NCI-H1105 treated with DMSO at 0.1 percent for 48 hours (cell line): ENCODE measurements around the gene ZNF26.
A peak's percentile ranks its signal among the peaks of the same experiment; 100 is the strongest.
"Not testable (repeated sequence)": the region's sequence is repeated elsewhere in the genome, so short reads cannot be mapped to it uniquely, and the experiment has no call there.

Source experiments
- DNase-seq: peaks from one replicate; lab custom pipeline; 2025; lab: John Stamatoyannopoulos, UW

The ZNF26 gene

DNA sequence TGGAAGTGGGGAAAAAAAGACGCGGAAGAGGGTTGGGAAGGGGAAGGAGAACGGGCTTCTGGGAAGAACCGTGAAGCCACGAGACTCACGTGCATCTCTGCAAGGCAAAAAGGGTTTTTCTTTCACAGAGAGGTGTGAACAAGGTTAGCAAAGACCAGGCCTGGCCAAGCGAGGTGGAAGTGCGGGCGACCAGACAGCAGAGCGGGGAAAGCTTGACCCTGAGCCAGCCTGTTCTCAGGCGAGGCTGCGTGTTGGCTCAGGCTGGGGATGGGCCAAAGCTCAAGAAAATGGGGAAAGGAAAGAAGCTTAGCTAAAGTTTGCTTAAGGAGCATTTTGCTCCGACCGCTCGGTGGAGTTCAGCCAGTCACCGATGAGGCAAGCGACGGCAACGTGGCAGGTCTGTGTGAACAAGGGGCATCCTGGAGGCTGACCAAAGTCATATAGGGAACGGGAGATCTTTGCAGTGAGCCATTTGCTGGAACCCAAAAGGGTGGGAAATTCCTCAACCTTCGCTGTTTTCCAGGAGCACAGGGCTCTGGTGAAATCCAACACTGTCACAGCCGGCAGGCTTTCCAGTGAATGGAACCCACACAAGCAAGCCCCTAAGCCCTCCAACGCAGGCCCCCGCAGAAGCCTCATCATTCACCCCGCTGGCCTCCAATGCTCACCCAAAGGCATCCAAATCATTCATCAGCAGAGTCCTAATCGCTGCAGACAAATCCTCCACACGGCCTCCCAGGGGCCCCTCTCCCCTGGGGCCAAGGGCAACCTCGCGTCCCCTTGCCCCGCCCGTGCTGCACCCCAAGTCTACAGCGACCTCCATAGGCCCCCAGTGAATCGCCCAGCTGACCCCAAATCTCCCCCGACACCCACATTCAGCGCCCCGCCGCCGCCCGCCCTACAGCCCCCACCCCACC is 30.8 kb upstream of the ZNF26 start:
- DNase-seq, result no peak

DNA sequence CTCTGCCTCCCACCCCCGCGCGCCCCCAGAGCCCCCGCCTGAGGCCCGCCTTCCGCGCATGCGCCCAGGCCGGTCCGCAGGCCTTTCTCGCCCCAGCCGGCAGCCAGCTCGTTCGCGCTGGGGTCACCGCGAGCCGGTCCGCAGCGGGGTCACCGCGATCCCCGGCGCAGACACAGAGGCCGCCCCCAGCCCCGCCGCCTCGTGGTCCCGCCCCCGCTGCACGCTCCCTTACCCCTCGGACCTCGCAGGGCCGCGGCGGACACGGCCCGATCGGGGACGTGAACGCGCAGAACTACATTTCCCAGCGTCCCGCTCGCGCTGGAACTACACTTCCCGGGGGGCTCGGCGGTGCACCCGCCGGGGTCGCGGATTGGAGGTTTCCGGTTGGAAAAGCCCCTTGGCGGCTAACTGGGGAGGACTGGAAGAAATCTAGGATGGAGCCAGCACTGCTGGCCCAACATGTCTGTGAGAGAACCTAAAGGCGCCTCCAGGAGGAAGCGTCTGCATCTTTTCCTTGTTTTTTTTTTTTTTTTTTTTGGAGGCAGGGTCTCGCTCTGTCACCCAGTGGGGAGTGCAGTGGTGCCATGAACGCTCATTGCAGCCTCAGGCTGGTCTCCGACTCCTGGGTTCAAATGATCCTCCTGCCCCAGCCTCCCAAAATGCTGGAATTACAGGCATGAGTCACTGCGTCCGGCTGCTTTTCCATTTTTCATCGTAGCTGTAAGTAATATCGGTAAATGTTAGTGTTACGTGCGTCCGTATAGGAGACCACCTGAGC is 30.0 kb upstream of the ZNF26 start, which contains the start of gene ZNF605:
Gene ZNF605, minus strand, starts transcription at position 296 of the 778 bp plus-strand sequence. CDS start 10,671 bp downstream, outside the sequence.
- peak; percentile 51 for DNase-seq

GRCh38 chr12:132961790-132962189 is 24.4 kb upstream of the ZNF26 start:
- not testable (repeated sequence) for DNase-seq

GRCh38 chr12:132963947-132964346 is 22.2 kb upstream of the ZNF26 start:
- not testable (repeated sequence) for DNase-seq

GRCh38 chr12:132965796-132966195 is 20.4 kb upstream of the ZNF26 start:
- no peak for DNase-seq

- no peak for DNase-seq
Measured at GRCh38 chr12:132966676-132967415, 19.3 kb upstream of the ZNF26 start.

DNA sequence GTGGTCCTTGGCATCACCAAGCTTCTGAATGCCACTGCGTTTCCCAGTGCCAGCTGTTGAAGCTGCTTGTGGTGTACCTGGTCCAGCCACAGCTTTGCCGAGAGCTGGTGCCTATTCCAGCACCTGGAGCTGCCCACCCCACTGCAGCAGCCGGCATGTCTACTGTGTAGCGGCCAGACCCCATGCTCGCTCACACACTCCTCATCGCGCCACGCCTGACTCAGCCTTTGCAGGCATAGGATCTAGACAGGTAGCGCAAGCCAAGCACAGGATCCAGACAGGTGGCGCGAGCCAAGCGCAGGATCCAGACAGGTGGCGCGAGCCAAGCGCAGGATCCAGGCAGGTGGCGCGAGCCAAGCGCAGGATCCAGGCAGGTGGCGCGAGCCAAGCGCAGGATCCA is 18.4 kb upstream of the ZNF26 start:
- no peak for DNase-seq

DNA sequence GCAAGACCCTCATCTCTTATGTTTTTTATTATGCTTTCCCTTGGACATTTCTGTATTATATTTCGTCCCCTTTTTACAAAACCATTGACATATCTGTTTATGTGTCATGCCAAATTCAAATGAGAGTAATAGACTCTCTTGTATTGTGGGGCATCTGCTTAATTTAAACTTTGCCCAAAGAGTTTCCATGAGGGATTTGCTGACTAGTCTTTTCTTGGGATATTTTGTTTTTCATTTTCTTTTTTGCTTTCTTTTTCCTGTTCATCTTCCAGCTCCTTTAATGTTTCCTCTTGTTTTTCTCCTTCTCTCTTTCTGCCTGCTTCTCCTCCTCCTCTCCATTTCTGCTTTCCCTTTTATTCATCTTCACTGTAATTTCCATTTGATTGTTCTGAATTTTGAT is 13.8 kb upstream of the ZNF26 start:
- no peak for DNase-seq

GRCh38 chr12:132976870-132977269 is 9.3 kb upstream of the ZNF26 start:
- DNase-seq, result not testable (repeated sequence)

GRCh38 chr12:132986885-132987225 is 688 bp downstream of the ZNF26 start:
- DNase-seq, result no peak

- no peak for DNase-seq
Measured at GRCh38 chr12:132998741-132999140, 12.6 kb downstream of the ZNF26 start.

DNA sequence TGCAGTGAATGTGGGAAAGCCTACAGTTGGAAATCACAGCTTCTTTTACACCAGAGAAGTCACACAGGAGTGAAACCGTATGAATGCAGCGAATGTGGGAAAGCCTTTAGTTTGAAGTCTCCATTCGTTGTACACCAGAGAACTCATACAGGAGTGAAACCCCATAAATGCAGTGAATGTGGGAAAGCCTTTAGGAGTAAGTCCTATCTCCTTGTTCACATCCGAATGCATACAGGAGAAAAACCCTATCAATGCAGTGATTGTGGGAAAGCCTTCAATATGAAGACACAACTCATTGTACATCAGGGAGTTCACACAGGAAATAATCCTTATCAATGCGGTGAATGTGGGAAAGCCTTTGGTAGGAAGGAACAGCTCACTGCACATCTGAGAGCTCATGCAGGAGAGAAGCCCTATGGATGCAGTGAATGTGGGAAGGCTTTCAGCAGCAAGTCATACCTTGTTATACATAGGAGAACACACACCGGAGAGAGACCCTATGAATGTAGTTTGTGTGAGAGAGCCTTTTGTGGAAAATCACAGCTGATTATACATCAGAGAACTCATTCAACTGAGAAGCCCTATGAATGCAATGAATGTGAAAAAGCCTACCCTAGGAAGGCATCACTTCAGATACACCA is 24.6 kb downstream of the ZNF26 start:
- no peak for DNase-seq

GRCh38 chr12:133023566-133023965 is 37.4 kb downstream of the ZNF26 start:
- no peak for DNase-seq

DNA sequence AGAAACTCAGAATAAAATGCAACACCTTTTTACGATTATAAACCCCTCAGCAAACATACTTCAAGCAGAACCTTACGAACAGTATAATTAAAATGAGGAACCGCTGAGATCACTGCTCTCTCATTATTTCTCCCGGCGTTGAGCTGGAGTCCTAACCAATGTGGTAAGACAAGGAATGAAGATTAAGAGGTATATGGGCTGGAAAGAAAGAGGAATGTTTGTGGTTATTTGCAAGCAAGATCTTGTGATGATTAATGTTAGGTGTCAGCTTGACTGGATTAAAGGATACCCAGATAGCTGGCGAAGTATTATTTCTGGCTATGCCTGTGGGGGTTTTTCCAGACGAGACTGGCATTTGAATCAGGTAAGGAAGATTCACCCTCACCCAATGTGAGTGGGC is 40.8 kb downstream of the ZNF26 start:
- no peak for DNase-seq

DNA sequence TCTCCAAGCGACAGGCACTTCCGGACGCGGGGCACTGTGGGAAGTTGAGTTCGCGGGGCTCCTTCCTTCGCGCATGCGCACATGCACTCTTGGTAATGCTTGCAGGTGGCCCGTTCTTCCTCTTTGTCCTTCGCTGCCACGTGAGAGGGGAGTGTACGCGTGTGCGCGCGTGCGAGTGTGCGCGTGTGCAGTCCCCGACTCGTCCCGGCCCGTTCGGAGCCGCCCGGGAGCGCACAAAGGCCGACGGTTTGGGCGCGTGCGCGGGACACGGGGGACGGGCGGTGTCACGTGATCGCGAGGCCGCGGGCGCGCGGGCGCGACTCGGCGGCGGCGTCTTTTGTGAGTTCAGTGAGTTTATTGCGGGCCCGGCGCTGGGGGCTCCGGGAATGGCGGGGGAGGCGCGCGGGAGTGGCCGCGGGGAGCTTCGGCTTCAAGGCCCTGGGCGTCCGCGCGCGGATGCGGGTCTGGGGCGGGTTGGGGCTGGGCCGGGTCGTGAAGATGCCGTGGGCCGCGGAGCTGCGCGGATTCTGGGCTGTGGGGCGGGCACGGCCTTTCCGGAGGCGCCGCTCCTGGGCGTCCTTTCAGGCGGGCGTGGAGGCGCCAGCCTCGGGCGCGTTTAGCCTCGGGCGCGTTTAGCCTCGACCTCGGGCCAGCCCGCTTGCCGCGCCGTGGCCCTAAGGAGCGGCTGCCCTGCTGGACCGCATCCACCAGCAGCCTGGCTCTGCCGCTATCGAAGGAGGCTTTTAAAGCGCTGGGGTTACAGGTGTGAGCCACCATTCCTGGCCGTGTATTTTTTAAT is 51.2 kb downstream of the ZNF26 start, which contains the start of gene ZNF84:
Gene ZNF84, plus strand, starts transcription at position 303 of the 799 bp plus-strand sequence. CDS start 3,959 bp downstream, outside the sequence.
- DNase-seq, result peak; percentile 97

DNA sequence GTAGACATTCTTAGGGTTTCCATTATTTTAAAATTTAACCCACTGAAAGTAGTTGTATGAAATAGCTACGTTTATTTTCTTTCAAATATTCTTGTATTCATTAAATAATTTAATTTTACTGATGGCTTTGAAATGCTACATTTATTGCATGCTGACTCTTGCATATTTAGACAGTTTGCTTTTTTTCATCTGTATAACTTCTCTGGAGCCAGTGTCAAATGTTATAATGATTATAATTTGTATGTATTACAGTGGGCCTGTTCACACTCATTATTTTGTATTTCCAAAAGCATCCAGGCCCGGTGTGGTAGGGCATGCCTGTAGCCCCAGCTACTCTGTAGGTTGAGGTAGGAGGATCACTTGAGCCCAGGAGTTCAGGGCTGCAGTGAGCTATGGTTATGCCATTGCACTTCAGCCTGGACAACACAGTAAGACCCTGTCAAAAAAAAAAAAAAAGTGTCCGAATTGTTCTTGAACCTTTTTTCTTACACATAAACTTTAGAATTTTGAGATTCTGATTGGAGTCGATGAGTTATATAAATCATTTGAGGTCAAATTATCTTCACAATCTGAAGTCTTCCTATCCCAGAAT is 52.0 kb downstream of the ZNF26 start:
- DNase-seq, result no peak

DNA sequence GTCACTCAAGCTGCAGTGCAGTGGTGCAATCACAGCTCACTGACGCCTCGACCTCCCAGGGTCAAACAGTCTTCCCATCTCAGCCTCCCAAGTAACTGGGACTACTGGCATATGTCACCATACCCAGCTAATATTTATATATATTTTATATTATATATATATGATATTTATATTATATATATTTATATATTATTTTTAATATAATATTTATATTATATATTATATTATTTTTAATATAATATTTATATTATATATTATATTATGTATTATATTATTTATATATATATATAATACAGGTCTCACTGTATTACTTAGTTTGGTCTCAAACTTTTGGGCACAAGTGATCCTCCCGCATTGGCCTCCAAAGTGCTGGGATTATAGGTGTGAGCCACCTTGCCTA is 60.5 kb downstream of the ZNF26 start:
- DNase-seq, result no peak

DNA sequence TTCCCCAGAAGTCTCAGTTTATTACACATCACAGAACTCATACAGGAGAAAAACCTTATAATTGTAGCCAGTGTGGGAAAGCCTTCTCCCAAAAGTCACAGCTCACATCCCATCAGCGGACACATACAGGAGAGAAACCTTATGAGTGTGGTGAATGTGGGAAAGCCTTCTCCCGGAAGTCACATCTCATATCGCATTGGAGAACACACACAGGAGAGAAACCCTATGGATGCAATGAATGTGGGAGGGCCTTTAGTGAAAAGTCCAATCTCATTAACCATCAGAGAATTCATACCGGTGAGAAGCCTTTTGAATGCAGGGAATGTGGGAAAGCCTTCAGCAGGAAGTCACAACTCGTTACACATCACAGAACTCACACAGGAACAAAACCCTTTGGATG is 71.3 kb downstream of the ZNF26 start:
- no peak for DNase-seq

DNA sequence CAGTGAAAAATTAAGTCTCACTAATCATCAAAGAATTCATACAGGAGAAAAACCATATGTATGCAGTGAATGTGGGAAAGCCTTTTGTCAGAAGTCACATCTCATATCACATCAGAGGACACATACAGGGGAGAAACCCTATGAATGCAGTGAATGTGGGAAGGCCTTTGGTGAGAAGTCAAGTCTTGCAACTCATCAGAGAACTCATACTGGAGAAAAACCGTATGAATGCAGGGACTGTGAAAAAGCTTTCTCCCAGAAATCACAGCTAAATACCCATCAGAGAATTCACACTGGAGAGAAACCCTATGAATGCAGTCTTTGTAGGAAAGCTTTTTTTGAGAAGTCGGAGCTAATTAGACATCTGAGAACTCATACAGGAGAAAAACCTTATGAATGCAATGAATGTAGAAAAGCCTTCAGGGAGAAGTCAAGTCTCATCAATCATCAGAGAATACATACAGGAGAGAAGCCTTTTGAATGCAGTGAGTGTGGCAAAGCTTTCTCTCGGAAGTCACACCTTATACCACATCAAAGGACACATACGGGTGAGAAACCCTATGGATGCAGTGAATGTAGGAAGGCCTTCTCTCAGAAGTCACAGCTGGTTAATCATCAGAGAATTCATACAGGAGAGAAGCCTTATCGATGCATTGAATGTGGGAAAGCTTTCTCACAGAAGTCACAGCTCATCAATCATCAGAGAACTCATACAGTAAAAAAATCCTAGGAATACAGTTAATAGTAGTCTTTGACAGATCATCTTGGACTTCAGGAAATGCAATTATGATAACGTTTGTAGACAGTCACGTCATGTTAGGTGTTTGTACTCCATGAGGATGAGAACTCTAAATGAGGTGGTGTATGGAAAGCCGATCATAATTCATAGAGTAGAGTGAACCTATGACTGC is 72.3 kb downstream of the ZNF26 start:
- peak; percentile 40 for DNase-seq
